ENCODE data around the gene CAST. TPM values are rescaled to one million over a fixed set of nuclear protein-coding genes. Genes with fewer than 3 reads are reported as not detected.

Gene CAST
- total RNA-seq, 1 donor from 2014 or later, result 182 TPM

- Histone ChIP-seq H3K27me3 (ENCODE audit: control insufficient read depth, insufficient read depth, low read length) (no peaks in the 10 kb centered on the region), H3K4me3 (ENCODE audit: low read depth, low read length) (no peak overlapping the region), H3K36me3 (ENCODE audit: control insufficient read depth, insufficient read depth, low read length) (no peaks in the 10 kb centered on the region)
- TF ChIP-seq, protein P1, sequence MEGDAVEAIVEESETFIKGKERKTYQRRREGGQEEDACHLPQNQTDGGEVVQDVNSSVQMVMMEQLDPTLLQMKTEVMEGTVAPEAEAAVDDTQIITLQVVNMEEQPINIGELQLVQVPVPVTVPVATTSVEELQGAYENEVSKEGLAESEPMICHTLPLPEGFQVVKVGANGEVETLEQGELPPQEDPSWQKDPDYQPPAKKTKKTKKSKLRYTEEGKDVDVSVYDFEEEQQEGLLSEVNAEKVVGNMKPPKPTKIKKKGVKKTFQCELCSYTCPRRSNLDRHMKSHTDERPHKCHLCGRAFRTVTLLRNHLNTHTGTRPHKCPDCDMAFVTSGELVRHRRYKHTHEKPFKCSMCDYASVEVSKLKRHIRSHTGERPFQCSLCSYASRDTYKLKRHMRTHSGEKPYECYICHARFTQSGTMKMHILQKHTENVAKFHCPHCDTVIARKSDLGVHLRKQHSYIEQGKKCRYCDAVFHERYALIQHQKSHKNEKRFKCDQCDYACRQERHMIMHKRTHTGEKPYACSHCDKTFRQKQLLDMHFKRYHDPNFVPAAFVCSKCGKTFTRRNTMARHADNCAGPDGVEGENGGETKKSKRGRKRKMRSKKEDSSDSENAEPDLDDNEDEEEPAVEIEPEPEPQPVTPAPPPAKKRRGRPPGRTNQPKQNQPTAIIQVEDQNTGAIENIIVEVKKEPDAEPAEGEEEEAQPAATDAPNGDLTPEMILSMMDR (IDR thresholded peaks at IDR 0.05; ENCODE audit: insufficient read depth, low read length, severe bottlenecking), result no peak
- FAIRE-seq, result no peak
- DNase-seq (ENCODE audit: low read depth), result no peak
These were observed 37.6 kb upstream of the CAST start for GRCh38 chr5:96624596-96624995.

DNA sequence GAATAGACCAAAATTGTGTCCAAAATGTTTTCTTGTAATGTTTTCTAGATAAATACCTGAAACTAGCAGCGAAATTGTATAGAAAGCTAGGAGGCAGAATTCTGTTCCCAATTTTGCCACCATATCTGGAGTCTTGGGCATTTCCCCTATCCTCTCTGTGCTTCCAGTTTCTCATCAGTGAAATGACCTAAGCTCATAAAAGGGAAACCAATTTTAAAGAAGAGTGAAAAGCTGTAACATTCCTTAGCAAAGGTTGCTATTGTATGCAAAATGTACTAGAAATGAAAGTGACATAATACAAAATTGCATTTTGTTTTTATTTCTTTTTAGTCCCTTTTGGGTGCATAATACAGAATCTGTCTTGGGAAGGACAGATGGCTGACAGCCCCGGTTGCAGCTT lies 36.8 kb upstream of the CAST start:
- Histone ChIP-seq H3K4me3 (ENCODE audit: low read depth, low read length) (no peak overlapping the region), H3K36me3 (ENCODE audit: control insufficient read depth, insufficient read depth, low read length) (no peaks in the 10 kb centered on the region), H3K27me3 (ENCODE audit: control insufficient read depth, insufficient read depth, low read length) (no peaks in the 10 kb centered on the region)
- TF ChIP-seq, protein P1 (IDR thresholded peaks at IDR 0.05; ENCODE audit: insufficient read depth, low read length, severe bottlenecking), result no peak
- no peak for FAIRE-seq
- DNase-seq (ENCODE audit: low read depth), result no peak

DNA sequence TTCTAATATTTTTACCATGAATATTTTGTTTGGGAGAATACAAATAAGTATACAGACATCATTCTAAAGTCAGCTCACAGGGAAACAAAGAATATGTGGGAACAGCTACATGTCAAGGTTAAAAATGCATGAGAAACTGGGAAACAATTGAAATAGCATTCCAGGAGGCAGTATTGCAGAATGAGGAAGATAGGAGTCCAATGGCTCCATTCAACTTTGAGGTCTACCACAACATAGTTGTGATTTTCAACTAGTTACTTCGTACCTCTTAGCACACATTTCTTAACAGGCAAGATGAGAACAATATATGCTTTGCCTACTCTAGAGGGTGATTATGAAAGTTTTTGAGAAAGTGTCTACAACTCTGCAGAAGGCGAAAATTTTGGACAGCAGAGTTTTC lies 35.2 kb upstream of the CAST start:
- FAIRE-seq, result no peak
- Histone ChIP-seq H3K4me3 (ENCODE audit: low read depth, low read length) (no peak overlapping the region), H3K27me3 (ENCODE audit: control insufficient read depth, insufficient read depth, low read length) (no peaks in the 10 kb centered on the region), H3K36me3 (ENCODE audit: control insufficient read depth, insufficient read depth, low read length) (no peaks in the 10 kb centered on the region)
- peak; percentile 63 for DNase-seq (ENCODE audit: low read depth)
- TF ChIP-seq, protein P1 (IDR thresholded peaks at IDR 0.05; ENCODE audit: insufficient read depth, low read length, severe bottlenecking), result no peak

- FAIRE-seq (no peak), DNase-seq (ENCODE audit: low read depth) (peak; percentile 32)
- Histone ChIP-seq H3K36me3 (ENCODE audit: control insufficient read depth, insufficient read depth, low read length) (no peaks in the 10 kb centered on the region), H3K27me3 (ENCODE audit: control insufficient read depth, insufficient read depth, low read length) (no peaks in the 10 kb centered on the region), H3K4me3 (ENCODE audit: low read depth, low read length) (no peak overlapping the region)
- TF ChIP-seq, protein P1 (IDR thresholded peaks at IDR 0.05; ENCODE audit: insufficient read depth, low read length, severe bottlenecking), result no peak
These were observed 34.3 kb upstream of the CAST start for GRCh38 chr5:96627792-96628398.

GRCh38 chr5:96628406-96628805 lies 33.8 kb upstream of the CAST start:
- no peaks in the 10 kb centered on the region for H3K36me3 ChIP-seq (ENCODE audit: control insufficient read depth, insufficient read depth, low read length)
- no peaks in the 10 kb centered on the region for H3K27me3 ChIP-seq (ENCODE audit: control insufficient read depth, insufficient read depth, low read length)
- TF ChIP-seq, protein P1 (IDR thresholded peaks at IDR 0.05; ENCODE audit: insufficient read depth, low read length, severe bottlenecking), result no peak
- H3K4me3 ChIP-seq (ENCODE audit: low read depth, low read length), result no peak overlapping the region
- FAIRE-seq (no peak), DNase-seq (ENCODE audit: low read depth) (no peak)

- DNase-seq (ENCODE audit: low read depth) (peak; percentile 100), FAIRE-seq (peak; percentile 92)
- no peak overlapping the region for H3K4me3 ChIP-seq (ENCODE audit: low read depth, low read length)
- TF ChIP-seq, protein P1 (IDR thresholded peaks at IDR 0.05; ENCODE audit: insufficient read depth, low read length, severe bottlenecking), result no peak
- no peaks in the 10 kb centered on the region for H3K36me3 ChIP-seq (ENCODE audit: control insufficient read depth, insufficient read depth, low read length)
- no peaks in the 10 kb centered on the region for H3K27me3 ChIP-seq (ENCODE audit: control insufficient read depth, insufficient read depth, low read length)
These were observed 32.4 kb upstream of the CAST start for GRCh38 chr5:96629774-96630173.

Measured in bronchial epithelial cell (primary cell).